Calu3 (cell line): ENCODE data around the gene ZNF407. TPM values are rescaled to one million over a fixed set of nuclear protein-coding genes. Genes with fewer than 3 reads are reported as not detected.

ENCODE experiments used
- BruUV-seq: library from RNA; stranded (reverse); fragments of 400-500 nt; replicated peaks from 2 replicates; lab custom pipeline; 2021; lab: Mats Ljungman, UMichigan
- CTCF ChIA-PET: fragments of 300-600 bp; sonication (Branson Sonifier 250); formaldehyde crosslinking; loops from one replicate; lab custom pipeline; 2022; ENCODE audit warnings: antibody characterized with exemption; lab: Charles Lee
- DNase-seq: peaks from one replicate; pipeline ENCODE4 v3.0.0; 2022
- H3K27ac Mint-ChIP-seq: one replicate; pipeline ENCODE4 v1.8.0; 2022; ENCODE audit warnings: mixed read lengths; ENCODE audit not compliant: unreplicated experiment
- H3K27me3 Mint-ChIP-seq: one replicate; pipeline ENCODE4 v1.8.0; 2022; ENCODE audit warnings: mixed read lengths; ENCODE audit not compliant: unreplicated experiment
- H3K36me3 Mint-ChIP-seq: one replicate; pipeline ENCODE4 v1.8.0; 2022; ENCODE audit warnings: mild to moderate bottlenecking, moderate library complexity, mixed read lengths; ENCODE audit not compliant: insufficient read depth, unreplicated experiment
- H3K4me1 Mint-ChIP-seq: one replicate; pipeline ENCODE4 v1.8.0; 2022; ENCODE audit warnings: mild to moderate bottlenecking, low read depth, mixed read lengths; ENCODE audit not compliant: unreplicated experiment
- H3K4me3 Mint-ChIP-seq: one replicate; pipeline ENCODE4 v1.8.0; 2022; ENCODE audit warnings: mild to moderate bottlenecking, low read depth, moderate library complexity, mixed read lengths; ENCODE audit not compliant: unreplicated experiment
- H3K9me3 Mint-ChIP-seq: one replicate; pipeline ENCODE4 v1.8.0; 2022; ENCODE audit warnings: low read depth, mixed read lengths; ENCODE audit not compliant: unreplicated experiment
- CTCF ChIP-seq: fragments of 200-600 bp; IDR thresholded peaks from one replicate; pipeline ENCODE4 v1.8.0; 2022; ENCODE audit warnings: antibody characterized with exemption; ENCODE audit not compliant: unreplicated experiment
- intact Hi-C: fragments of 100-400 bp; cut with micrococcal nuclease; formaldehyde crosslinking; loops from one replicate; pipeline ENCODE4 v1.10.0; 2022; ENCODE audit not compliant: unreplicated experiment
- total RNA-seq: library from RNA; stranded (reverse); gene quantifications from 2 replicates; pipeline ENCODE4 v1.2.3, GENCODE V29; 2022

ZNF407 gene
- total RNA-seq, 1 experiment from 2014 or later = 17.4 TPM

DNA sequence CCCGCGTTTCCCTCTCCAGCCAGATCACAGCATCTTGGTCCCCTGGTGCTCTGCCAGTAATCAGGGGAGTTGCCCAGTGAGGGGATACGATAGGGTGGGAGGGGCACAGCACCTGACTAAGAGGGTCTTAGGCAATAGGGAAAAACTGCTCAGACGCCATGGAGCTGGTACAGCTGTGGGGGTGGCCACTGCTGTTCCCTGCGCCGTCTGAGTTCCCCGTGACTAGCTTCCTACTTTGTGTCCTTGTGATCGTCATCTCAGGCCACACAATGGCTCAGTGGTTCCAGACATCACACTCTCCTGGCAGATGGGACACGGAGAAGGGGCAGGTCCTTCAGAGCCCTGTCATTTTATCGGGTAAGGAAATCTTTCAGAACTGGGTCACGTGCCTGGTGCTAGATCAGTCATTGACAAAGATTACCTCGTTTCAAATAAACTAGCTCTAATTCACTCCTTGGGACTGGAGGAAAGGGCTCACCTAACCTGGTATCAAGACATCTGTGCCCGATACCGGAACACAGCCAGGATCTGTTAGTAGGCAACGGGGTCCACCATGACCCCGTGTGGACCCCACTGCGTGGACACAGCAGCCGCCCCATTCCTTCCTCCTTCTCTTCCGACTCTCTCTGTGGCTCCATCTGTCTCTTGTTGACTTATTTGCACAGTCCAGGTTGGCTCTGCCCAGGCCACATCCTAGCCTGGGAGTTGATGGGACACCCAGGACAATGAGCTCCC lies 509.7 kb downstream of the ZNF407 start:
- H3K4me3 Mint-ChIP-seq = no peak overlapping the region
- peaks cover 50% of the 10 kb centered on the region for H3K27me3 Mint-ChIP-seq
- no TSS peak for BruUV-seq
- CTCF ChIA-PET = no interaction called here
- no peaks in the 10 kb centered on the region for H3K9me3 Mint-ChIP-seq
- DNase-seq = no peak
- no peak overlapping the region for H3K27ac Mint-ChIP-seq
- H3K36me3 Mint-ChIP-seq = no peaks in the 10 kb centered on the region
- H3K4me1 Mint-ChIP-seq = no peaks in the 10 kb centered on the region
- intact Hi-C loops = no loop called here
- no peak for TF ChIP-seq CTCF

- no peaks in the 10 kb centered on the region for H3K36me3 Mint-ChIP-seq
- peaks cover 44% of the 10 kb centered on the region for H3K27me3 Mint-ChIP-seq
- intact Hi-C loops = no loop called here
- no peaks in the 10 kb centered on the region for H3K9me3 Mint-ChIP-seq
- H3K4me3 Mint-ChIP-seq = no peak overlapping the region
- H3K4me1 Mint-ChIP-seq = no peaks in the 10 kb centered on the region
- DNase-seq = no peak
- no peak for TF ChIP-seq CTCF
- CTCF ChIA-PET = no interaction called here
- no peak overlapping the region for H3K27ac Mint-ChIP-seq
- no TSS peak for BruUV-seq
Measured at GRCh38 chr18:75107931-75108276, 510.2 kb downstream of the ZNF407 start.

DNA sequence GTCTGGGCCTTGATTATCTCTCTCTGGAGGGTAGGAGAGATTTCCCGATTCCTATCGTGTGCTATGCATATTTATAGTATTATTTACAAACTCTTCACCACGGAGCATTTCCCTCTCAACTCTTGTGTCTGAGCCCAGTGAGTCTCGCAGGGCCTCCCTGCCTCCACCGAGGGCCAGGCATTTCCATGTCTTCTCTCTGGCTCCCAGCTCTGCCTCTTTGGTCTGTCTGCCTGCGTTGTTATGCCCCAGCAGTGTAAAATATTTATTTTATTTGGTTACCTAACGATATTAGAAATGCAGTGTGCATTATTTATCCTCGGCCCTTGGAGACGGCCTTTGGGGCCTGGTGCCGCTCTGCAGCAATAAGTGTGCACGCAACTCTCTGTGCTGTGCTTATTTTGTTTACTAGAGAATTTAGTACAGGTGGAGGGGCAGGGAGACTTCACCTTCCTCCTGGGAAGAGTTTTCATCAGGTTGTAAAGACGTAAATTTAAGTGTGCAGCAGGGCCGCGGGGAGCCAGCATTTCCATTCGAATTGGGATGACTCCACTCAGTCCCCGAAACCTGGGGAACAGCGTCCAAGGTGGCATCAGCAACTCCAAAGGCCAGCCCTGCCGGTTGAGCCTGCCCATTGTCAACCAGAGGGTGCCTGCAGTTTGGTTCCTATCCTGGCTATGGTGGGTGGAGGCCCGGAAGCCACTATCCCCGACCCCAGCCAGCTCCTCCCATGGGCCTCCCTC lies 511.1 kb downstream of the ZNF407 start:
- BruUV-seq = no TSS peak

DNA sequence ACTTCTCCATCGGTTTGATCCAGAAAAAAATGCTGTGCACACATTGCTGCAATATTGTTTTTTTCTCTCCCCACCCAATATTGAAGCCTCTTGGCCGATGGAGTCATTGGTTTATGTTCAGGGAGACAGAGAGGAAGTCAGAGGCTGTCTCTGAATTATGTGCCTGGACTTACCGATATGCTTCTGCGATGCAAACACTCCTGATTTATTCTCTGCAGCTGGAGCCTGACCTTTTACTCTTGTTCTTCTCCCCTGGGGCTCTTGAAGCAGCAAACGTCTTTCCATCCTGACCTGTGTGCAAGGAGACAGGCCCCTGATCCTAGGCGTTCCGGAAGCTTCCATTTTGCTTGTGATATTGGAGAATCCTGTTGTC lies 511.6 kb downstream of the ZNF407 start:
- CTCF ChIA-PET = no interaction called here
- no peak overlapping the region for H3K4me3 Mint-ChIP-seq
- intact Hi-C loops = no loop called here
- DNase-seq = no peak
- no peaks in the 10 kb centered on the region for H3K36me3 Mint-ChIP-seq
- no peak for TF ChIP-seq CTCF
- no TSS peak for BruUV-seq
- no peaks in the 10 kb centered on the region for H3K4me1 Mint-ChIP-seq
- no peaks in the 10 kb centered on the region for H3K9me3 Mint-ChIP-seq
- H3K27ac Mint-ChIP-seq = no peak overlapping the region
- H3K27me3 Mint-ChIP-seq = peaks cover 30% of the 10 kb centered on the region

More for the DNA sequence above, 511.1 kb downstream of the ZNF407 start:
- Mint-ChIP-seq H3K36me3 (no peaks in the 10 kb centered on the region), H3K27me3 (peaks cover 36% of the 10 kb centered on the region), H3K27ac (no peak overlapping the region), H3K4me3 (no peak overlapping the region), H3K4me1 (no peaks in the 10 kb centered on the region), H3K9me3 (no peaks in the 10 kb centered on the region)
- no peak for TF ChIP-seq CTCF
- CTCF ChIA-PET = no interaction called here
- DNase-seq = no peak
- intact Hi-C loops = no loop called here
